Endothelial cell of umbilical vein (primary cell): Measurements from ENCODE around the gene SUGP1. TPM values are rescaled to one million over a fixed set of nuclear protein-coding genes. Genes with fewer than 3 reads are reported as not detected.

Source experiments
- BruUV-seq: library from RNA; stranded (reverse); fragments of 400-500 nt; replicated peaks from 2 replicates; lab custom pipeline; 2021; lab: Mats Ljungman, UMichigan
- CTCF ChIA-PET: fragments of 300-600, 350-600 bp; sonication (Branson Sonifier 250); formaldehyde crosslinking; loops from one replicate; lab custom pipeline; 2021; ENCODE audit warnings: antibody characterized with exemption, inconsistent platforms; lab: Charles Lee
- POLR2A ChIA-PET: fragments of 300-600, 350-600 bp; sonication (Branson Sonifier 250); formaldehyde crosslinking; loops from one replicate; lab custom pipeline; 2021; ENCODE audit warnings: antibody characterized with exemption, inconsistent platforms; lab: Charles Lee
- DNase-seq: peaks from one replicate; pipeline ENCODE4 v3.0.0-alpha.2; 2011; ENCODE audit warnings: low read depth, low spot score
- FAIRE-seq: peaks from 2 replicates; lab custom pipeline; 2011; peaks lifted over from hg19 to GRCh38; lab: Jason Lieb, UNC
- H2AFZ ChIP-seq: 2 replicates; pipeline ENCODE4 v1.6.0; 2012; ENCODE audit warnings: low read depth, low read length, control low read depth, inconsistent platforms
- H3K27ac ChIP-seq: 2 replicates; pipeline ENCODE4 v1.5.1; 2011; ENCODE audit warnings: low read depth, mild to moderate bottlenecking, control low read depth, low read length, moderate library complexity; ENCODE audit not compliant: insufficient read depth
- H3K27me3 ChIP-seq, 2 experiments: 2 replicates each; pipeline versions ENCODE4 v1.6.0 to v1.6.1; 2011; ENCODE audit warnings: low read length in 2 of 2, mixed read lengths in 1 of 2; ENCODE audit not compliant: control insufficient read depth in 2 of 2, insufficient read depth in 2 of 2
- H3K36me3 ChIP-seq, 2 experiments: 2 replicates in 1 of 2; 3 replicates in 1 of 2; pipeline ENCODE4 v1.5.1; 2011; ENCODE audit warnings: low read length in 2 of 2, mild to moderate bottlenecking in 1 of 2, moderate library complexity in 1 of 2; ENCODE audit not compliant: control insufficient read depth in 2 of 2, insufficient read depth in 2 of 2; ENCODE audit errors: extremely low read depth in 1 of 2
- H3K4me1 ChIP-seq: 3 replicates; pipeline ENCODE4 v1.5.1; 2011; ENCODE audit warnings: mild to moderate bottlenecking, low read length; ENCODE audit not compliant: control insufficient read depth, insufficient read depth; ENCODE audit errors: extremely low read depth
- H3K4me2 ChIP-seq: 2 replicates; pipeline ENCODE4 v1.6.1; 2011; ENCODE audit warnings: low read length, control low read depth, mixed read lengths; ENCODE audit not compliant: insufficient read depth
- H3K4me3 ChIP-seq, 3 experiments: fragments of 200-600 bp in 1 of 3; sonication (generic), shearing (Covaris generic) in 1 of 3; replicated peaks in 1 of 3; 2 replicates each; pipeline ENCODE4 v1.5.1; 2011 to 2016; ENCODE audit warnings: control low read depth in 3 of 3, low read length in 3 of 3, mild to moderate bottlenecking in 2 of 3, inconsistent platforms in 1 of 3, low read depth in 1 of 3, moderate library complexity in 1 of 3; ENCODE audit not compliant: insufficient read depth in 1 of 3
- H3K79me2 ChIP-seq: 2 replicates; pipeline ENCODE4 v1.6.0; 2012; ENCODE audit warnings: low read length, inconsistent platforms; ENCODE audit not compliant: control insufficient read depth, insufficient read depth
- H3K9ac ChIP-seq: replicated peaks from 2 replicates; pipeline ENCODE3; 2011; ENCODE audit warnings: low read length, control low read depth; ENCODE audit not compliant: insufficient read depth; ENCODE audit errors: extremely low read depth
- H3K9me1 ChIP-seq: replicated peaks from 3 replicates; pipeline ENCODE4 v1.6.0; 2011; ENCODE audit warnings: mild to moderate bottlenecking, low read length; ENCODE audit not compliant: control insufficient read depth, insufficient read depth; ENCODE audit errors: extremely low read depth
- H3K9me3 ChIP-seq: replicated peaks from 2 replicates; pipeline ENCODE4 v1.5.1; 2012; ENCODE audit warnings: low read length, inconsistent platforms; ENCODE audit not compliant: control insufficient read depth, insufficient read depth
- H4K20me1 ChIP-seq: replicated peaks from 2 replicates; pipeline ENCODE3; 2011; ENCODE audit warnings: mild to moderate bottlenecking, low read length; ENCODE audit not compliant: control insufficient read depth, insufficient read depth; ENCODE audit errors: extremely low read depth
- CTCF ChIP-seq, 2 donors: IDR thresholded peaks; 1 replicate in 1 of 2; 2 replicates in 1 of 2; pipeline ENCODE4 v1.5.1; 2011; ENCODE audit warnings: low read length in 2 of 2, mild to moderate bottlenecking in 2 of 2, moderate library complexity in 2 of 2, control low read depth in 1 of 2, inconsistent platforms in 1 of 2, low read depth in 1 of 2; ENCODE audit not compliant: insufficient read depth in 1 of 2; ENCODE audit errors: extremely low read depth in 1 of 2
- EZH2 ChIP-seq: IDR thresholded peaks from 2 replicates; pipeline ENCODE4 v1.6.1; 2012; ENCODE audit warnings: borderline replicate concordance, low read depth, mild to moderate bottlenecking, moderate library complexity, low read length, inconsistent platforms; ENCODE audit not compliant: severe bottlenecking
- FOS ChIP-seq: IDR thresholded peaks from 2 replicates; pipeline ENCODE4 v1.6.1; 2011; ENCODE audit warnings: mild to moderate bottlenecking, low read length, moderate library complexity, borderline replicate concordance; ENCODE audit not compliant: insufficient read depth
- GATA2 ChIP-seq: IDR thresholded peaks from 2 replicates; pipeline ENCODE4 v1.7.0; 2011; ENCODE audit warnings: low read depth, mild to moderate bottlenecking, moderate library complexity, mixed read lengths, low read length; ENCODE audit not compliant: insufficient read length, insufficient read depth
- JUN ChIP-seq: IDR thresholded peaks from 2 replicates; pipeline ENCODE4 v1.6.1; 2011; ENCODE audit warnings: borderline replicate concordance, low read depth; ENCODE audit not compliant: insufficient read length, insufficient read depth
- MYC ChIP-seq: IDR thresholded peaks from one replicate; pipeline ENCODE4 v1.6.1; 2011; ENCODE audit warnings: mild to moderate bottlenecking, low read depth, low read length
- POLR2A ChIP-seq: IDR thresholded peaks from 2 replicates; pipeline ENCODE4 v1.6.1; 2012; ENCODE audit warnings: low read depth, mild to moderate bottlenecking, control low read depth, low read length
- POLR2AphosphoS5 ChIP-seq: IDR thresholded peaks from 2 replicates; pipeline ENCODE4 v1.6.1; 2012; ENCODE audit warnings: low read depth, mild to moderate bottlenecking, control low read depth, low read length, moderate library complexity; ENCODE audit not compliant: insufficient read depth
- dilution Hi-C: fragments of 300-500 bp; cut with MboI; formaldehyde crosslinking; loops from one replicate; pipeline ENCODE4 v1.15.0; 2019; ENCODE audit warnings: low sequenced_read_pairs; ENCODE audit not compliant: extremely low pct_ligation_motif_present
- intact Hi-C: fragments of 100-400 bp; cut with micrococcal nuclease; formaldehyde crosslinking; loops from one replicate; pipeline ENCODE4 v1.10.0; 2022
- polyA plus RNA-seq, 4 experiments: library from polyadenylated mRNA; depleted of rRNA in 3 of 4; stranded (reverse) in 3 of 4; unstranded in 1 of 4; fragments of >200 nt; gene quantifications; 2 replicates each; pipeline versions ENCODE4 v1.2.1 to v1.2.3, GENCODE V29; 2011 to 2012; ENCODE audit warnings: missing spikeins in 1 of 4
- total RNA-seq: library from RNA; stranded (reverse); gene quantifications from 2 replicates; pipeline ENCODE4 v1.2.3, GENCODE V29; 2021
- TF ChIP-seq, protein P1 (sequence below): IDR thresholded peaks from 2 replicates; pipeline ENCODE4 v1.6.1; 2011; ENCODE audit not compliant: insufficient read depth, insufficient read length

Gene SUGP1
- total and polyA plus RNA-seq, 2 donors (not counting 3 experiments of a cell fraction or from before 2014, with no cell fraction given), result 41.0 to 64.7 TPM

DNA sequence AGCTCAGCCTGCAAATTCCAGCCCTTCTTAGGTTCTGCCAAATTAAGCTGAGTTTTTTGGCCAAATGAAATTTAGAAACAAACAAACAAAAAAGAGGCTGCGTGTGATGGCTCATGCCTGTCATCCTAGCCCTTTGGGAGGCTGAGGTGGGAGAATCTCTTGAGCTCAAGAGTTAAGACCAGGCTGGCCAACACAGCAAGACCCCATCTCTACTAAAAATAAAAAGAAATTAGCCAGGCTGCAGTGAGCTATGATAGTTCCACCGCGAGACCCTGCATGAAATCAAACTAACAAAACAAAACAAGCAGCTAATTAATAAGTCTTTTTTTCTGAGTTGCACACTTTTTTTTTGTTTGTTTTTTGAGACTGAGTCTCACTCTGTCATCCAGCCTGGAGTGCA lies 90.6 kb downstream of the SUGP1 start:
- TF ChIP-seq CTCF (IDR thresholded peaks at IDR 0.05; ENCODE audit: extremely low read depth in 1 of 2, insufficient read depth in 1 of 2, low read depth in 1 of 2, low read length in 2 of 2), result no peak
- no peak for TF ChIP-seq EZH2
- TF ChIP-seq GATA2, result no peak
- TF ChIP-seq JUN, result no peak
- no peak for TF ChIP-seq POLR2A
- no peak for TF ChIP-seq FOS
- no peak for TF ChIP-seq MYC
- TF ChIP-seq, protein P1, sequence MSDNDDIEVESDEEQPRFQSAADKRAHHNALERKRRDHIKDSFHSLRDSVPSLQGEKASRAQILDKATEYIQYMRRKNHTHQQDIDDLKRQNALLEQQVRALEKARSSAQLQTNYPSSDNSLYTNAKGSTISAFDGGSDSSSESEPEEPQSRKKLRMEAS, result no peak
- no peak for TF ChIP-seq POLR2AphosphoS5
- Histone ChIP-seq H3K4me1 (no peaks in the 10 kb centered on the region), H3K9me1 (no peaks in the 10 kb centered on the region), H3K27ac (no peak overlapping the region), H4K20me1 (no peaks in the 10 kb centered on the region), H2AFZ (no peak overlapping the region), H3K27me3 (peaks cover 0 to under 1% of the 10 kb centered on the region in 2 experiments), H3K4me3 (no peak overlapping the region), H3K79me2 (no peaks in the 10 kb centered on the region), H3K36me3 (no peaks in the 10 kb centered on the region), H3K9ac (no peak overlapping the region), H3K9me3 (peaks cover 1% of the 10 kb centered on the region), H3K4me2 (no peak overlapping the region)
- intact Hi-C loops, result no loop called here
- no TSS peak for BruUV-seq
- DNase-seq (no peak), FAIRE-seq (no peak)
- CTCF ChIA-PET, result interaction anchor here (0.8 to 1.7 kb wide), 3 partner anchors 10 to 113 kb away, joined by 3 to 8 read pairs (median 6); no protein-coding TSS in a partner anchor
- POLR2A ChIA-PET, result no interaction called here
- dilution Hi-C loops, result no loop called here
